HG02884 (cell line): ENCODE data around the gene NRXN3.

ENCODE experiments used
- ATAC-seq: cut with Tn5 transposase; IDR thresholded peaks from one replicate; pipeline ENCODE4 v1.9.1; 2021; ENCODE audit warnings: mild to moderate bottlenecking, moderate library complexity; ENCODE audit not compliant: unreplicated experiment

The NRXN3 gene

GRCh38 chr14:78701246-78701645, 531.1 kb downstream of the NRXN3 start:
- ATAC-seq, result no peak

GRCh38 chr14:78704965-78705364, 534.8 kb downstream of the NRXN3 start:
- no peak for ATAC-seq

- ATAC-seq, result no peak
Observed at GRCh38 chr14:78705989-78706388, 535.8 kb downstream of the NRXN3 start.

- no peak for ATAC-seq
Observed at GRCh38 chr14:78709795-78710557, 539.8 kb downstream of the NRXN3 start.

GRCh38 chr14:78710963-78711362, 540.8 kb downstream of the NRXN3 start:
- ATAC-seq, result no peak

- ATAC-seq, result no peak
Observed at GRCh38 chr14:78713716-78714115, 543.5 kb downstream of the NRXN3 start.

- no peak for ATAC-seq
Observed at GRCh38 chr14:78714711-78715110, 544.5 kb downstream of the NRXN3 start.

GRCh38 chr14:78721756-78722480, 551.7 kb downstream of the NRXN3 start:
- ATAC-seq, result no peak

- no peak for ATAC-seq
Observed at GRCh38 chr14:78725086-78725485, 554.9 kb downstream of the NRXN3 start.

- ATAC-seq, result no peak
Observed at GRCh38 chr14:78737116-78737515, 566.9 kb downstream of the NRXN3 start.

- no peak for ATAC-seq
Observed at GRCh38 chr14:78737601-78738000, 567.4 kb downstream of the NRXN3 start.

- no peak for ATAC-seq
Observed at GRCh38 chr14:78746086-78746595, 576.0 kb downstream of the NRXN3 start.

- ATAC-seq, result no peak
Observed at GRCh38 chr14:78747813-78748212, 577.6 kb downstream of the NRXN3 start.

- ATAC-seq, result no peak
Observed at GRCh38 chr14:78752518-78753188, 582.5 kb downstream of the NRXN3 start.

GRCh38 chr14:78754059-78754458, 583.9 kb downstream of the NRXN3 start:
- no peak for ATAC-seq

GRCh38 chr14:78758333-78758732, 588.2 kb downstream of the NRXN3 start:
- no peak for ATAC-seq

- no peak for ATAC-seq
Observed at GRCh38 chr14:78762331-78762730, 592.2 kb downstream of the NRXN3 start.

GRCh38 chr14:78763746-78764145, 593.6 kb downstream of the NRXN3 start:
- no peak for ATAC-seq

- no peak for ATAC-seq
Observed at GRCh38 chr14:78764240-78764639, 594.1 kb downstream of the NRXN3 start.

- ATAC-seq, result no peak
Observed at GRCh38 chr14:78764645-78765044, 594.5 kb downstream of the NRXN3 start.

- no peak for ATAC-seq
Observed at GRCh38 chr14:78767436-78767835, 597.3 kb downstream of the NRXN3 start.

- ATAC-seq, result no peak
Observed at GRCh38 chr14:78782551-78782950, 612.4 kb downstream of the NRXN3 start.
